ENCODE results near the gene SEMA3F. TPM values are rescaled to one million over a fixed set of nuclear protein-coding genes. Genes with fewer than 3 reads are reported as not detected.

The SEMA3F gene
- total RNA-seq, 4 donors from 2014 or later: 18.3 to 46.2 (median 33.8) TPM

DNA sequence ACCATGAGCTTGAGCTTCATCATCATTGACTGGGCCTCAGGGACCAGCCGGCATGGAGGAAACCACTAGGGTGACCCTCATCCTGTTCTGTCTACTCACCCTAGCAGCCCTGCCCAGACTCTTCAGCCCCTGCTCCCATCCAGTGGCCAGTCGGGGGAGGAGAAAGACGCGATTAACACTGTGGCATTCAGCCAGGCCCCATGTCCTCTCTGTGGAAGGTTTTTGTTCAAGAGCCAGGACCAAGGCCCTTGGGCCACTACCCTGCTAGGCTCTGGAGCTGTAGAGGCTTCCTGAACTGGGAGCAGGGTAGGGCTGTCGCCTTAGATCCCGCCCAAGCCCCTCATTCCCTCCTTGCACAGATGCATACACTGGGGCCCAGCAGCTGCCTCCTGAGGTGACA lies 65.0 kb downstream of the SEMA3F start:
- TF ChIP-seq, protein P1, sequence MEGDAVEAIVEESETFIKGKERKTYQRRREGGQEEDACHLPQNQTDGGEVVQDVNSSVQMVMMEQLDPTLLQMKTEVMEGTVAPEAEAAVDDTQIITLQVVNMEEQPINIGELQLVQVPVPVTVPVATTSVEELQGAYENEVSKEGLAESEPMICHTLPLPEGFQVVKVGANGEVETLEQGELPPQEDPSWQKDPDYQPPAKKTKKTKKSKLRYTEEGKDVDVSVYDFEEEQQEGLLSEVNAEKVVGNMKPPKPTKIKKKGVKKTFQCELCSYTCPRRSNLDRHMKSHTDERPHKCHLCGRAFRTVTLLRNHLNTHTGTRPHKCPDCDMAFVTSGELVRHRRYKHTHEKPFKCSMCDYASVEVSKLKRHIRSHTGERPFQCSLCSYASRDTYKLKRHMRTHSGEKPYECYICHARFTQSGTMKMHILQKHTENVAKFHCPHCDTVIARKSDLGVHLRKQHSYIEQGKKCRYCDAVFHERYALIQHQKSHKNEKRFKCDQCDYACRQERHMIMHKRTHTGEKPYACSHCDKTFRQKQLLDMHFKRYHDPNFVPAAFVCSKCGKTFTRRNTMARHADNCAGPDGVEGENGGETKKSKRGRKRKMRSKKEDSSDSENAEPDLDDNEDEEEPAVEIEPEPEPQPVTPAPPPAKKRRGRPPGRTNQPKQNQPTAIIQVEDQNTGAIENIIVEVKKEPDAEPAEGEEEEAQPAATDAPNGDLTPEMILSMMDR (IDR thresholded peaks at IDR 0.05): no peak
- DNase-seq (ENCODE audit: low spot score) (no peak), ATAC-seq (ENCODE audit: low FRiP score) (no peak)

DNA sequence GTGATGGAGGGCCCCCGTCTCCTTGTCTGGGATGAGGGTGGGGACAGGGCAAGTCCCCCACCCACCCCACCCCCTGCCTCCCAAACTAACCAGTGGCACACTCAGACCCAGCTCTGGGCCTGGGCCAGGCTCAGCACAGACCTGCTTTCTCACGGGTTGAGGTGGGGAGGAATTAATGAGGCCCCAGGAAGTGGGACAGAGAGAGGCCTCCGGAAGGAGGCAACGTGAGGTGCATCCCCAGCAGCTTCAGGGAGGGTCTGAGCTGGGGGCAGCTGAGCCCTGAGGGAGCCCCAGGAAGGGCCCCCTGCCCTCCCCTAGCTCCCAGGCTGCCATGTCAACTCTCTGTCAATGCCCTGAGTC lies 65.9 kb downstream of the SEMA3F start:
- TF ChIP-seq, protein P1 (IDR thresholded peaks at IDR 0.05): no peak
- DNase-seq (ENCODE audit: low spot score): no peak
- no peak for ATAC-seq (ENCODE audit: low FRiP score)

DNA sequence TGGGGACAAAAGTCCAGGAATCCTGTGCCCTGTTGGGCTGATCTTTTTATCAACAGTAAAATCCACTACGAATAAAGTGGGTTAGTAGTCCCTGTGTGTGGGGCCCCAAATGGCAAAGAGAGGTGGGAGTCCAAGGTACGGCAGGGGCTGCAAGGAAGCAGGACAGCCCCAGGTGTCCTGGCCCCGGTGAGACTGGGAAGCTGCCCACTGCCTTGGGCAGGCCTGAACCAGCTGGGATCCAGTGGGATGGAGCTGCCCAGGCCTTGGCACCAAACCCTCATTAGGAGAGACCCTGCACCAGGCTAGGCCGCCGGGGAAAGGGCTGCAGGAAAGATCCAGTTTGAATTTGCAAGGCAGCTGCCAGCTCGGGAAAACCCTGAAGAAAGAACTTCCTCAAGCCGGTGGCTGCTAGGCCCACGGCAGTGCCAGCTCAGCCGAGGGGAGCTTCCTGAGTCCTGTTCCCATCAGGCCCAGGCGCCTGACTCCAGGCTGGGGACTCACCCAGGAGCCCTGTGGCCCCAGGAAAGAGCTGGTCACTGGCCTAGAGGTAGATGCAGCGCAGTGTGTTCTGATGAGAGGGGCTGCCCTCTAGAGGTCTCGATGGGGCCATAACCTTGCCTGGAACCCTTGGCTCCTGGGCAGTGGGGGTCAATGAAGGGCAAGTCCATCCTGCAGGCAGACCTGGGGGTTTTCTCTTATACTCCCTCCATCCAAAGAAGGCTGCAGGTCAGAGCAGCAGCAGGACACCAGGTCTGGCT lies 66.5 kb downstream of the SEMA3F start:
- no peak for ATAC-seq (ENCODE audit: low FRiP score)
- DNase-seq (ENCODE audit: low spot score): no peak
- TF ChIP-seq, protein P1 (IDR thresholded peaks at IDR 0.05): no peak

DNA sequence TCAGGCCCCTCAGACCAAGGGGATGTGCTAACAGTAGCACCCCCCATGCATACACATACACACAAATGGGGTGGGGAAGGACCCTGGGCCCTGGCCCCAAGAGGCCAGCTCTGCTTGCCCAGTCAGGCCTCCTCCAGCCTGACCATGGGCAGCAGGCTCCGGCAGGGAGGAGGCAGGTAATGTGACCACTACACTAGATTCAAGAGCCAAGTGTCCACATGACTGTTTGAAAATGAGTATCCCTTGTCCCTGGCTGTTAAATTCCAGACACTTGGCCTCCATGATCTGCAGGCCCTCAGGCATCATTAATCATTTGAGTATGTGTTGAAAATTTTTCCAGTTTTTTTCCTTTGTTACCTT lies 67.0 kb downstream of the SEMA3F start:
- DNase-seq (ENCODE audit: low spot score) (no peak), ATAC-seq (ENCODE audit: low FRiP score) (no peak)
- TF ChIP-seq, protein P1 (IDR thresholded peaks at IDR 0.05): no peak

DNA sequence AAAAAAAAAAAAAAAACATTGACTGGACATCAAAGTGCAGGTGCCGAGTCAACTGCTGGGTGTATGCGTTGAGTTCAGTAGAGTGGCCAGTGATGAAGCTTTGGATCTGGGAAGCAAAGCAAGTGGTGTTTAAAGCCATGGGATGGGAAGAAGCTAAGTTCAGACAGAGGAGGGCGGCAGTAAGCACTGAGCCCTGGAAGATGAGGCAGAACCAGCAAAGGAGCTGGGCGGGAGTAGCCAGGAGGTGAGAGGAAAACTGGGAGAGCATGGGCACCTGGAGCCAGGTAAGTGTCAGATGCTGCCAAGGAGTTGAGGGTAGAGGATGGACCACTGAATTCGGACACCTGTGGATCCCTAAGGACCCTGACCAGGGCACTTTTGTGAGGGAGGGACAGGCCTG lies 69.5 kb downstream of the SEMA3F start:
- ATAC-seq (ENCODE audit: low FRiP score) (no peak), DNase-seq (ENCODE audit: low spot score) (no peak)
- TF ChIP-seq, protein P1 (IDR thresholded peaks at IDR 0.05): no peak

DNA sequence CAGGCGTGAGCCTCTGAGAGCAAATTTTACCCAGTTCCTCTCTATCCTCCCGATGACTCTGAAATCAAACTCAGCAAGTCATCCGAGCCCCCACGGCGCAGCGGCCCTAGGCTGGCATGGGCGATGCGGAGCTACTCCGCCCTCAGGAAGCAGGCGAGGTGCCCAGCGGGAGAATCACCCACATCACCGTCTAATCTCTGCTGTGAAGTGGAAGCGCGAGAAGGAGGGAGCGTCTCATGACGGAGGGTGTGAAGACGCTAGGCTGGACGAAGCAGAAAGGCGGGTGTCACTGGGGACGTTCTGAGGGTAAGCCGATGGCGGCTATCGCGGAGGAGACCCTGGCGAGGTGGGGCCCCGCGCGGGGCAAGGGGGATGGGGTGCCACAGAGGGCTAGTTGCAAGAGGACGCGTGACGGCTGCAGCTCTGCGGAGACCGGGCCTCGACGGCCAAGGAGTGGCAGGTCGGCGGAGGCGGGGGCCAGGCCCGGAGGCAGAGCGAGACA lies 71.8 kb downstream of the SEMA3F start:
- ATAC-seq (ENCODE audit: low FRiP score) (peak; percentile 41), DNase-seq (ENCODE audit: low spot score) (no peak)
- TF ChIP-seq, protein P1 (IDR thresholded peaks at IDR 0.05): no peak

Data from omental fat pad (tissue), 4 donors.